ENCODE results near the gene PLEK2.
"Not testable (repeated sequence)": the region's sequence is repeated elsewhere in the genome, so short reads cannot be mapped to it uniquely, and the experiment has no call there.

The PLEK2 gene

GRCh38 chr14:67411820-67412421 lies at the start of gene PLEK2:
Gene PLEK2, minus strand, starts transcription at chr14:67412165. Its CDS starts 106 bp downstream, at chr14:67412059.
- DNase-seq (ENCODE audit: low read depth in 2 of 2): peak in 1 of 2 donors; percentile 12

GRCh38 chr14:67461341-67461985 lies 49.5 kb upstream of the PLEK2 start:
- DNase-seq (ENCODE audit: low read depth in 2 of 2): no peak

GRCh38 chr14:67459336-67459735 lies 47.4 kb upstream of the PLEK2 start:
- DNase-seq (ENCODE audit: low read depth in 2 of 2): no peak

- no peak for DNase-seq (ENCODE audit: low read depth in 2 of 2)
These were observed 45.8 kb upstream of the PLEK2 start for GRCh38 chr14:67457782-67458181.

- no peak for DNase-seq (ENCODE audit: low read depth in 2 of 2)
These were observed 44.8 kb upstream of the PLEK2 start for GRCh38 chr14:67456732-67457131.

GRCh38 chr14:67453575-67454300 lies 41.8 kb upstream of the PLEK2 start:
- DNase-seq (ENCODE audit: low read depth in 2 of 2): no peak

- DNase-seq (ENCODE audit: low read depth in 2 of 2): not testable (repeated sequence)
These were observed 39.7 kb upstream of the PLEK2 start for GRCh38 chr14:67451667-67452066.

GRCh38 chr14:67449096-67449495 lies 37.1 kb upstream of the PLEK2 start:
- DNase-seq (ENCODE audit: low read depth in 2 of 2): no peak

GRCh38 chr14:67447033-67447381 lies 35.0 kb upstream of the PLEK2 start:
- DNase-seq (ENCODE audit: low read depth in 2 of 2): no peak

- DNase-seq (ENCODE audit: low read depth in 2 of 2): no peak
These were observed 34.5 kb upstream of the PLEK2 start for GRCh38 chr14:67446371-67447032.

- DNase-seq (ENCODE audit: low read depth in 2 of 2): no peak
These were observed 32.4 kb upstream of the PLEK2 start for GRCh38 chr14:67444395-67444794.

GRCh38 chr14:67442139-67442906 lies 30.4 kb upstream of the PLEK2 start:
- DNase-seq (ENCODE audit: low read depth in 2 of 2): no peak

GRCh38 chr14:67441672-67442071 lies 29.7 kb upstream of the PLEK2 start:
- no peak for DNase-seq (ENCODE audit: low read depth in 2 of 2)

- no peak for DNase-seq (ENCODE audit: low read depth in 2 of 2)
These were observed 29.3 kb upstream of the PLEK2 start for GRCh38 chr14:67441256-67441655.

GRCh38 chr14:67440513-67440912 lies 28.5 kb upstream of the PLEK2 start:
- DNase-seq (ENCODE audit: low read depth in 2 of 2): no peak

- DNase-seq (ENCODE audit: low read depth in 2 of 2): no peak
These were observed 27.0 kb upstream of the PLEK2 start for GRCh38 chr14:67438969-67439368.

- no peak for DNase-seq (ENCODE audit: low read depth in 2 of 2)
These were observed 24.3 kb upstream of the PLEK2 start for GRCh38 chr14:67436006-67436866.

GRCh38 chr14:67435603-67436002 lies 23.6 kb upstream of the PLEK2 start:
- no peak for DNase-seq (ENCODE audit: low read depth in 2 of 2)

GRCh38 chr14:67432050-67432564 lies 20.1 kb upstream of the PLEK2 start:
- no peak for DNase-seq (ENCODE audit: low read depth in 2 of 2)

- no peak for DNase-seq (ENCODE audit: low read depth in 2 of 2)
These were observed 17.7 kb upstream of the PLEK2 start for GRCh38 chr14:67429510-67430205.

Data from stimulated activated CD8-positive, alpha-beta memory T cell treated with anti-CD3 and anti-CD28 coated beads, Interleukin-15, amount 100 ng/mL, for 4 hours (primary cell).